Pons (tissue), 1 donor: Measurements from ENCODE around the gene KCNK16.

Source experiments
- DNase-seq: peaks from one replicate; pipeline ENCODE4 v3.0.0-alpha.2; 2016; ENCODE audit warnings: low spot score

KCNK16 gene

GRCh38 chr6:39276379-39276995 lies 46.0 kb downstream of the KCNK16 start:
- DNase-seq: no peak

GRCh38 chr6:39274903-39275302 lies 47.6 kb downstream of the KCNK16 start:
- no peak for DNase-seq

GRCh38 chr6:39274471-39274870 lies 48.0 kb downstream of the KCNK16 start:
- DNase-seq: no peak

- DNase-seq: no peak
These were observed 49.1 kb downstream of the KCNK16 start for GRCh38 chr6:39273406-39273821.

GRCh38 chr6:39269961-39270360 lies 52.5 kb downstream of the KCNK16 start:
- DNase-seq: no peak

- no peak for DNase-seq
These were observed 53.8 kb downstream of the KCNK16 start for GRCh38 chr6:39268721-39269120.

- DNase-seq: no peak
These were observed 54.3 kb downstream of the KCNK16 start for GRCh38 chr6:39268171-39268570.

- no peak for DNase-seq
These were observed 55.6 kb downstream of the KCNK16 start for GRCh38 chr6:39266782-39267355.

- no peak for DNase-seq
These were observed 56.1 kb downstream of the KCNK16 start for GRCh38 chr6:39266375-39266774.
